Endothelial cell of umbilical vein (primary cell): ENCODE data around the gene QTRT2. TPM values are rescaled to one million over a fixed set of nuclear protein-coding genes. Genes with fewer than 3 reads are reported as not detected.

Experiments used
- BruUV-seq: library from RNA; stranded (reverse); fragments of 400-500 nt; replicated peaks from 2 replicates; lab custom pipeline; 2021; lab: Mats Ljungman, UMichigan
- CTCF ChIA-PET: fragments of 300-600, 350-600 bp; sonication (Branson Sonifier 250); formaldehyde crosslinking; loops from one replicate; lab custom pipeline; 2021; ENCODE audit warnings: antibody characterized with exemption, inconsistent platforms; lab: Charles Lee
- POLR2A ChIA-PET: fragments of 300-600, 350-600 bp; sonication (Branson Sonifier 250); formaldehyde crosslinking; loops from one replicate; lab custom pipeline; 2021; ENCODE audit warnings: antibody characterized with exemption, inconsistent platforms; lab: Charles Lee
- DNase-seq: peaks from one replicate; pipeline ENCODE4 v3.0.0-alpha.2; 2011; ENCODE audit warnings: low read depth, low spot score
- FAIRE-seq: peaks from 2 replicates; lab custom pipeline; 2011; peaks lifted over from hg19 to GRCh38; lab: Jason Lieb, UNC
- H2AFZ ChIP-seq: 2 replicates; pipeline ENCODE4 v1.6.0; 2012; ENCODE audit warnings: low read depth, low read length, control low read depth, inconsistent platforms
- H3K27ac ChIP-seq: 2 replicates; pipeline ENCODE4 v1.5.1; 2011; ENCODE audit warnings: low read depth, mild to moderate bottlenecking, control low read depth, low read length, moderate library complexity; ENCODE audit not compliant: insufficient read depth
- H3K27me3 ChIP-seq, 2 experiments: 2 replicates each; pipeline versions ENCODE4 v1.6.0 to v1.6.1; 2011; ENCODE audit warnings: low read length in 2 of 2, mixed read lengths in 1 of 2; ENCODE audit not compliant: control insufficient read depth in 2 of 2, insufficient read depth in 2 of 2
- H3K36me3 ChIP-seq, 2 experiments: 2 replicates in 1 of 2; 3 replicates in 1 of 2; pipeline ENCODE4 v1.5.1; 2011; ENCODE audit warnings: low read length in 2 of 2, mild to moderate bottlenecking in 1 of 2, moderate library complexity in 1 of 2; ENCODE audit not compliant: control insufficient read depth in 2 of 2, insufficient read depth in 2 of 2; ENCODE audit errors: extremely low read depth in 1 of 2
- H3K4me1 ChIP-seq: 3 replicates; pipeline ENCODE4 v1.5.1; 2011; ENCODE audit warnings: mild to moderate bottlenecking, low read length; ENCODE audit not compliant: control insufficient read depth, insufficient read depth; ENCODE audit errors: extremely low read depth
- H3K4me2 ChIP-seq: 2 replicates; pipeline ENCODE4 v1.6.1; 2011; ENCODE audit warnings: low read length, control low read depth, mixed read lengths; ENCODE audit not compliant: insufficient read depth
- H3K4me3 ChIP-seq, 3 experiments: fragments of 200-600 bp in 1 of 3; sonication (generic), shearing (Covaris generic) in 1 of 3; replicated peaks in 1 of 3; 2 replicates each; pipeline ENCODE4 v1.5.1; 2011 to 2016; ENCODE audit warnings: control low read depth in 3 of 3, low read length in 3 of 3, mild to moderate bottlenecking in 2 of 3, inconsistent platforms in 1 of 3, low read depth in 1 of 3, moderate library complexity in 1 of 3; ENCODE audit not compliant: insufficient read depth in 1 of 3
- H3K79me2 ChIP-seq: 2 replicates; pipeline ENCODE4 v1.6.0; 2012; ENCODE audit warnings: low read length, inconsistent platforms; ENCODE audit not compliant: control insufficient read depth, insufficient read depth
- H3K9ac ChIP-seq: replicated peaks from 2 replicates; pipeline ENCODE3; 2011; ENCODE audit warnings: low read length, control low read depth; ENCODE audit not compliant: insufficient read depth; ENCODE audit errors: extremely low read depth
- H3K9me1 ChIP-seq: replicated peaks from 3 replicates; pipeline ENCODE4 v1.6.0; 2011; ENCODE audit warnings: mild to moderate bottlenecking, low read length; ENCODE audit not compliant: control insufficient read depth, insufficient read depth; ENCODE audit errors: extremely low read depth
- H3K9me3 ChIP-seq: replicated peaks from 2 replicates; pipeline ENCODE4 v1.5.1; 2012; ENCODE audit warnings: low read length, inconsistent platforms; ENCODE audit not compliant: control insufficient read depth, insufficient read depth
- H4K20me1 ChIP-seq: replicated peaks from 2 replicates; pipeline ENCODE3; 2011; ENCODE audit warnings: mild to moderate bottlenecking, low read length; ENCODE audit not compliant: control insufficient read depth, insufficient read depth; ENCODE audit errors: extremely low read depth
- CTCF ChIP-seq, 2 donors: IDR thresholded peaks; 1 replicate in 1 of 2; 2 replicates in 1 of 2; pipeline ENCODE4 v1.5.1; 2011; ENCODE audit warnings: low read length in 2 of 2, mild to moderate bottlenecking in 2 of 2, moderate library complexity in 2 of 2, control low read depth in 1 of 2, inconsistent platforms in 1 of 2, low read depth in 1 of 2; ENCODE audit not compliant: insufficient read depth in 1 of 2; ENCODE audit errors: extremely low read depth in 1 of 2
- EZH2 ChIP-seq: IDR thresholded peaks from 2 replicates; pipeline ENCODE4 v1.6.1; 2012; ENCODE audit warnings: borderline replicate concordance, low read depth, mild to moderate bottlenecking, moderate library complexity, low read length, inconsistent platforms; ENCODE audit not compliant: severe bottlenecking
- FOS ChIP-seq: IDR thresholded peaks from 2 replicates; pipeline ENCODE4 v1.6.1; 2011; ENCODE audit warnings: mild to moderate bottlenecking, low read length, moderate library complexity, borderline replicate concordance; ENCODE audit not compliant: insufficient read depth
- GATA2 ChIP-seq: IDR thresholded peaks from 2 replicates; pipeline ENCODE4 v1.7.0; 2011; ENCODE audit warnings: low read depth, mild to moderate bottlenecking, moderate library complexity, mixed read lengths, low read length; ENCODE audit not compliant: insufficient read length, insufficient read depth
- JUN ChIP-seq: IDR thresholded peaks from 2 replicates; pipeline ENCODE4 v1.6.1; 2011; ENCODE audit warnings: borderline replicate concordance, low read depth; ENCODE audit not compliant: insufficient read length, insufficient read depth
- MYC ChIP-seq: IDR thresholded peaks from one replicate; pipeline ENCODE4 v1.6.1; 2011; ENCODE audit warnings: mild to moderate bottlenecking, low read depth, low read length
- POLR2A ChIP-seq: IDR thresholded peaks from 2 replicates; pipeline ENCODE4 v1.6.1; 2012; ENCODE audit warnings: low read depth, mild to moderate bottlenecking, control low read depth, low read length
- POLR2AphosphoS5 ChIP-seq: IDR thresholded peaks from 2 replicates; pipeline ENCODE4 v1.6.1; 2012; ENCODE audit warnings: low read depth, mild to moderate bottlenecking, control low read depth, low read length, moderate library complexity; ENCODE audit not compliant: insufficient read depth
- dilution Hi-C: fragments of 300-500 bp; cut with MboI; formaldehyde crosslinking; loops from one replicate; pipeline ENCODE4 v1.15.0; 2019; ENCODE audit warnings: low sequenced_read_pairs; ENCODE audit not compliant: extremely low pct_ligation_motif_present
- intact Hi-C: fragments of 100-400 bp; cut with micrococcal nuclease; formaldehyde crosslinking; loops from one replicate; pipeline ENCODE4 v1.10.0; 2022
- polyA plus RNA-seq, 4 experiments: library from polyadenylated mRNA; depleted of rRNA in 3 of 4; stranded (reverse) in 3 of 4; unstranded in 1 of 4; fragments of >200 nt; gene quantifications; 2 replicates each; pipeline versions ENCODE4 v1.2.1 to v1.2.3, GENCODE V29; 2011 to 2012; ENCODE audit warnings: missing spikeins in 1 of 4
- total RNA-seq: library from RNA; stranded (reverse); gene quantifications from 2 replicates; pipeline ENCODE4 v1.2.3, GENCODE V29; 2021

Gene QTRT2
- total and polyA plus RNA-seq, 2 donors (not counting 3 experiments of a cell fraction or from before 2014, with no cell fraction given): 11.0 to 42.8 TPM

DNA sequence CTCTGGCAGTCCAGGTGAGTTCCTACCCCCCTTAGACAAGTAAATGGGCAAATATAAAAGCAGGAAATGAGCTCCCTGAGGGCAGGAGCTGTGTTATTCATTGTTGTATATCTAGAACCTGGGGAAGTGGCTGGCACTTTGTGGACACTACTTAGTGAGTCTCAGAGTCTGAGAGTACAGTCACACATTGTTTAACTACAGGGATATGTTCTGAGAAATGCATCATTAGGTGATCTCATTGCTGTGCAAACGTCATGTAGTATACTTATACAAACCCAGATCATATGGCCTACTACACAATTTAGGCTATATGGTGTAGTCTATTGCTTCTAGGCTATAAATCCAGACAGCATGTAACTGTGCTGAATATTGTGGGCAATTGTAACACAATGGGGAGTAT, 69.9 kb downstream of the QTRT2 start:
- POLR2A ChIA-PET: no interaction called here
- DNase-seq (no peak), FAIRE-seq (no peak)
- Histone ChIP-seq H3K27ac (no peak overlapping the region), H3K4me2 (no peak overlapping the region), H3K9ac (no peak overlapping the region), H3K9me1 (no peaks in the 10 kb centered on the region), H3K9me3 (no peaks in the 10 kb centered on the region), H3K4me1 (peaks cover 25% of the 10 kb centered on the region), H4K20me1 (no peaks in the 10 kb centered on the region), H3K36me3 (no peaks in the 10 kb centered on the region), H2AFZ (no peak overlapping the region), H3K27me3 (no peaks in the 10 kb centered on the region), H3K4me3 (no peak overlapping the region), H3K79me2 (no peaks in the 10 kb centered on the region)
- dilution Hi-C loops (no loop called here), intact Hi-C loops (no loop called here)
- no TSS peak for BruUV-seq
- TF ChIP-seq FOS (no peak), CTCF (IDR thresholded peaks at IDR 0.05; ENCODE audit: extremely low read depth in 1 of 2, insufficient read depth in 1 of 2, low read depth in 1 of 2, low read length in 2 of 2) (no peak), JUN (no peak), EZH2 (no peak), POLR2AphosphoS5 (no peak), POLR2A (no peak), MYC (no peak), GATA2 (no peak)
- CTCF ChIA-PET: no interaction called here
